Amygdala (tissue), 56 donors: ENCODE data around the gene KLRF2.
"Not testable (repeated sequence)": the region's sequence is repeated elsewhere in the genome, so short reads cannot be mapped to it uniquely, and the experiment has no call there.

ENCODE experiments used
- DNase-seq, 56 donors: peaks; one replicate each; lab custom pipeline; 2025; lab: John Stamatoyannopoulos, UW

Gene KLRF2, protein sequence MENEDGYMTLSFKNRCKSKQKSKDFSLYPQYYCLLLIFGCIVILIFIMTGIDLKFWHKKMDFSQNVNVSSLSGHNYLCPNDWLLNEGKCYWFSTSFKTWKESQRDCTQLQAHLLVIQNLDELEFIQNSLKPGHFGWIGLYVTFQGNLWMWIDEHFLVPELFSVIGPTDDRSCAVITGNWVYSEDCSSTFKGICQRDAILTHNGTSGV

DNA sequence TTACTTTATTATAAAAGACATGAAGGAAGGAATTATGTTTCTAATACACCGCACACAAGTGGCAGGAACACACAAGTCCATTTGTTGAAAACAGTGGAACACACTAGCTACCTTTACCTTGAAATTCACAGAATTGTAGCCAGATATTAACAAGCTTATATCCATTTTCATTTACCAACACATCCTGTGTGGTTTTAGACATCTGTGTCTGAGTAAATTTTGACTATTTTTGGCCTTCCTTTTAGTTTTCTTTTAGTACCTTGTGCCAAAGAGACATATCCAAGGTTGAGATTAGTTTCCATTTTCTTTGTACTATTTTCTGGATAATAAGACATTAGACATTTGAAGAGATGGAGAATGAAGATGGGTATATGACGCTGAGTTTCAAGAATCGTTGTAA, at the start of gene KLRF2:
KLRF2 (plus strand) TSS at position 244 of the 400 bp plus-strand sequence; CDS start at position 351, 107 bp downstream.
- no peak for DNase-seq

DNA sequence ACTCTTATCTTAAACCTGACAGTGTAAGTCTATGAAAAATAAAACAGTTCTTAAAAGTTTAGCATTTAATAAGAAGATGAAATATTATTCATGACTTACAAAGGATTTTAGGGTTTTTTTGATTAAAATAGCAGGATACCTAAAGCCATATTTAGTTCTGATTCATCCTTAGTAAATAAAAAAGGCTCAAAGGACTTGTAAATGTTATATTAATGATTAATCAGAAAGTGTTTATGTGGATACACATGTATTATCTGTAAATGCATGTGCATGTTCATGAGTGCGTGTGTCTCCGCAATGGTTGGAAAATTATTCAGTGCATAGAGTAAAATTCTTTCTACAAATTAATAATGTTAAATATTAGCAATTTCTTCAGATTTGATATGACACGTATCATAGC, 49.6 kb upstream of the KLRF2 start:
- DNase-seq: no peak

DNA sequence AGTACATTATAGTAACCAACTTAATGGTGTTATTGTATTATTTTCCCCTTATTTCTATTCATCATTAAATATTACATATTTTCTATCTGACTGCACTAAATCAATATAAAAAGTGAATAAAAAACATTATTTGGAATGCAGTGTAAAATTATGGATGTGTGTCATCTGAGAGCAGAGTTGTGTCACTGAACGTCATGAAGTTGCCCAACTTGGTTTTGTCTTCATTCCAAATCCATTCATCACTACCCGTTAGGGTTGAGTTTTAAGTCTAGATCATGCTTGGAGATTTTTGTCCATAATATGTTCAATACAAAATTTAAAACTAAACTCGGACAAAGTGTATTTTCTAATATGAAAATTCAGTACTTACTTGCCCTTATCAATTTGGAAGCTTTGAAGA, 37.9 kb upstream of the KLRF2 start:
- no peak for DNase-seq

DNA sequence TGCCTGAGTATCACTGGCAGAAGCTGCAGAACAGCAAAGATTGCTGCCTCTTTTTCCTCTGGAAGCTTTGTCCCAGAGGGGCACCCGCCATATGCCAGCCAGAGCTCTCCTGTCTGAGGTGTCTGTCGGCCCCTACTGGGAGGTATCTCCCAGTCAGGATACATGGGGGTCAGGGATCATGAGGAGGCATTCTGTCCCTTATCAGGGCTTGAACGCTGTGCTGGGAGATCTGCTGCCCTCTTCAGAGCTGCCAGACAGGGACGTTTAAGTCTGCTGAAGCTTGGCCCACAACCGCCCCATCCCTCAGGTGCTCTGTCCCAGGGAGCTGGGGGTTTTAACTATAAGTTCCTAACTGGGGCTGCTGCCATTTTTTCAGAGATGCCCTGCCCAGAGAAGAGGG, 32.4 kb upstream of the KLRF2 start:
- no peak for DNase-seq

DNA sequence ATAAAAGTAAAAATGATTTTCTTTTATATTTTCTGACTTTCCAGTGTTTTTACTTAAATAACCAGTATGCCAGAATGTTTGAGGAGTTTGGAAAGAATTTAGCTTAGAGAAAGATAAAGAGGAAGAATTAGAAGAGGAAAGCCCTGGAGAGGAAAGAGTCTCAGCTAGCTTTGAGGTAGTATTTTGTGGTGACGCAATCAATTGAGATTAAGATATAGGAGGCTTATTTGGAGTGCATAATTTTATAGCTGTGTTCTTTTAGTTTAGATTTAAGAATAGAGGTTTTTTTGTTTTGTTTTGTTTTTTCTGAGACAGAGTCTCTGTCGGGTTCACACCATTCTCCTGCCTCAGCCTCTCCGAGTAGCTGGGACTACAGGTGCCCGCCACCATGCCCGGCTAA, 30.2 kb upstream of the KLRF2 start:
- DNase-seq: no peak

DNA sequence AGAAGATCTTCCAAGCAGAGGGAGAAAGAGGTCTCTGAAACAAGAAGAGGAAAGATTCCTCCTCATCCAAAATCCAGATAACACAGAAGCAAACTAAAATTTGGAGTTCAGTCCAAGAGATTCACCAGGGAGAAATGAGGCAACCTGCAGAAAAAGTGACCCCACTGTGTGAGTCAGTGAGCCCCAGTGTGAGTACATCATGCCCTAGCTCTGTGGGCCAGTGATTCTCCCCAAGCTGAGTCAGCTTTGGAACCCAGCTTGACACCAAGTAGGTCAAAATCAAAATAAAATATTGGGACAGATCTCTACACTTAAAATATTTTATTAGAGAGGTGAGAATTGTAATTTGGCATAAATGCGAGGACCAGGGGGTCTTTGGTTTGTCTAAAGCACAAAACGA, 29.4 kb upstream of the KLRF2 start:
- no peak for DNase-seq

DNA sequence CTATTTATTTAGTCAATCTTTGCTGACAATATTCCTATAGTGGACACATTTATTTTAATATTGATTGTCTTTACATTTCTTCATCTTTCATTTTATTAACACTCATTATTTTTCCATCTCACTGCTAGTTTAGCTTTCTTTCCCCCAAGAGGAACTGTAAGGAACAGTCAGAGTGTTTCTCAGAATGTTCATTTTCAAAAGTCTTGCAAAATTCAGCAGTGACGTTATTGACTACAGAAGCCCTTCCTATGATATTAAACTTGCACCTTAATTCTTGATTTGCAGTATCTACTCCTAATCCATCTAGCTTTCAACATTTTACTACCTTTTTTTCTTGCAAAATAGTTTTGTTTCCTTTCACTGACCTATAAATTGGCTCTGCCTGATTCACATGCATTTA, 25.1 kb upstream of the KLRF2 start:
- DNase-seq: no peak

DNA sequence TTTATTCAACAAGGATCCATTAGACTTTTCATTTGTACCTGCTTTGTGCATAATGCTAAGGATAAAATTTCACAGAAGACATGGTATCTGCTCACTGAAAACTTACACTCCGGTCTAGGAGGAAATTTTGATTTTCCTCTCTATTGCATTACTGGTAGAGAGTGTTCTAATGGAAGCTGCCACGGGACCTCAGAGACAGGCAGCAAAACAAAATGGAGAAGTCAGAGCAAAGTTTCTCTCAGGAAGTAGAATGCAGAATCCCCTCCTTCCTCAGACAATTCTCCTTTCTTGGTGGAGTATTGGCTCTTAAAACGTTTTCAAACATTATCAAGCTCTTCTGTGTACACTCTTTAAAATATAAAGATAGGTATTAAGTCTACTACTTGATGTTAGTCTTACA, 24.4 kb upstream of the KLRF2 start:
- no peak for DNase-seq

DNA sequence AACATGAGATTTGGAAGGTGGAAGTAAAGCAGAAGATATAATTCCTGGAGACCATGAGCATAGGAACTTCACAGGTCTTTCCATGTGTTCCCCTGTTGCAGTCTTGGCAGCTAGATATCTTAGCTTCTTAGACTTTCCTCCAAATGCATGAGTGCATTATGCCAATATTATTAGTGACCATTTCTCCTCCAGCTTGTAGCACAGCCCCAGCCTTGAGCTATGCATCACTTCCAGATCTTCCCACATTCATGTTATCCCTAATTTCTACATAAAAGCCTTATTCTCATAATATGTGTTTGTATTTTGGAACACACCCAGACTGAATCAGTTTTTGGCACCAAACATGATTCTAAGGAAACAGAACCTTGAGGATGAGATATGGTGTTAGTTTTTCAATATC, 23.2 kb upstream of the KLRF2 start:
- DNase-seq: no peak

DNA sequence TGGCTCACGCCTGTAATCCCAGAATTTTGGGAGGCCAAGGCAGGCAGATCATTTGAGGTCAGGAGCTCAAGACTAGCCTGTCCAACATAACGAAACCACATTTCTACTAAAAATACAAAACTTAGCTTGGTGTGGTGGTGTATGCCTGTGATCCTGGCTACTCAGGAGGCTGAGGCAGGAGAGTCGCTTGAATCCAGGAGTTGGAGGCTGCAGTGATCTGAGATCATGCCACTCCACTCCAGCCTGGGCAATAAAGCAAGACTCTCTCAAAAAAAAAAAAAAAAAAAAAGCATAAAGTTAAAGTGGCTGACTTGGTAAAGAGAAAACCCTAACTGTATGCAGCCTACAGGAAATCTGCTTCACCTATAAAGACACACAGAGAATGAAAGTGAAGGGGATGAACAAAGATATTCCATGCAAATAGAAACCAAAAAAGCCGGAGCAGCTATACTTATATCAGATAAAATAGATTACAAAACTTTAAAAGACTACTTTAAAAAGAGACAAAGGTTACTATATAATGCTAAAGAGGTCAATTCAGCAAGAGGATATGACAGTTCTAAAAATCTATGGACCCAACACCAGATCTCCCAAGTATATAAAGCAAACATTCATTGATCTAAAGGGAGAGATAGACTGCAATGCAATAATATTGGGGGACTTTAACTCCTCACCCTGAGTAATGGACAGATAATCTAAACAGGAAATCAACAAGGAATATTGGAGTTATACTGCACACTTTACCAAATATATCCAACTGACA, 16.2 kb upstream of the KLRF2 start:
- no peak for DNase-seq

DNA sequence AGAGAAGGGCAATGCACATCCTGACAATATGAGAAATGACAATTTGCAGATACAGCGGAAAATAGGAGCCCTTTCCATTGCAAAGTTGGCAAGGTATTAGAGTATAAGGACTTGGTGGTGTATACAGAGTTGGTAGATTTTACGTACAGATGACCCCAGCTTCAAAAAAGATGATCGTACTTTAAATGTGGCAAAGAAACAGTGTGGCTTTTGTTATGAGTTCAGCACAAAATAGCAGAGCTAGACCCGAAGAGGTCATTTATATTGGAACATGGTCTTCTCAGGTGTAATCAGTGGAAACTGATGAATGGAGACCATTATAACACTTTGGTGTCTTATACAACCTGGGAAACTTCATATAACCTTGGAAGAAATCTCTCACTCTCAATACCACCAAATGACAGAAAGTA, 14.4 kb upstream of the KLRF2 start:
- DNase-seq: no peak

DNA sequence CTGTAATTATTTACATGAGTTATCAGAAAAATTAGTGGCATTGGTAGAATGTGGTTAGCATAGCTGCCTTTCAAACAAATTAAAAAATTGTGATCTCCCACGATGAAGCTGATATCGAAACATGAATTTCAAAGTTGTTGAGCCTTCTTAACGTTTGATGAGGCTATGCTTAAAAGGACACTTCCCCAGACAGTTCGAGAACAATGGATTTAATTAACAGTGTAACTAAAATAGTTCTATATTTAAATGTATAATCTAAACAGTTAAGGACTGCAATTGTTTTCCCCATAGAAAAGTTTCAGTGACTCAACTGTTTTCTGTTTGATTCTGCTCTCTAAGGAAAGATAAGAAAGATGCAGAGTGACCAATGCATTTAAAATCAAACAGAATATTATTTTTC, 13.8 kb upstream of the KLRF2 start:
- DNase-seq: no peak

DNA sequence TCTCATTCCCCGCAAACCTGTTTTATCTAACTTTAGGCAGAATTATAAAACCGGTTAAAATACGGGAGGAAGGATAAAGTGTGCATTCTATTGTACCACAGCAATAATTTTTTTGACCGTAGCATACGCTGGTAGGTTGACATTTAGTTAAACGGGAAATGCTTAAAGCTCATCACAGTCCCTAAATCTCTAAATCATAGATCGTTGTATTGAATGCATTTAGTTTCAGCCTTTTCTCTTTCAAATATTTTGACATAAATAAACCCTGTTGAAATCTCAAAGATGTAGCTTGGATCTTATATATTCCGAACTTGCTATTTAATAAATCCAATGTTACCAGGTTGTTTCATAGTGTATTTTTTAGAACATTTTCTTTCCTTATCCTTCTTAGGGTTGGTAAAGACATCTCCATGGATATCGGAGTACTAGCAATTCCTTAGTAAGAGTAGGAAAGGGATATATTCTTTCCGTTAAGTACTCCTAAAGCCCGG, 12.9 kb upstream of the KLRF2 start:
- no peak for DNase-seq

DNA sequence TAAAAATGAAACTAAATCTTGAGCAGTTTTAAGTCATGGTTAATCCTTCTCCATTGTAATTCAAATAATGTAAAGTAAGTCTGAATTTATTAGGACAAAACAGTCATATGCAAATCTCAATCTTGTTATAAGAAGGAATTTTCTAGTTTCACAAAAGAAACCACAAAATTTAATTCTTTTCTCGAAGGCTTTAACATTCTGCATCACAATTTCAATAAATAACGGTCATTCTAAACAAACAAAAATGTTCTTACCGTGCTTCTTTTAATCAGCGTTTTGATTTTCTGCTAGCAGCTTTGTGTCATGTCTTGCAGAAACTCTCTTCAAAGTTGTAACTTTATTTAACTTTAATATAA, 12.4 kb upstream of the KLRF2 start:
- no peak for DNase-seq

DNA sequence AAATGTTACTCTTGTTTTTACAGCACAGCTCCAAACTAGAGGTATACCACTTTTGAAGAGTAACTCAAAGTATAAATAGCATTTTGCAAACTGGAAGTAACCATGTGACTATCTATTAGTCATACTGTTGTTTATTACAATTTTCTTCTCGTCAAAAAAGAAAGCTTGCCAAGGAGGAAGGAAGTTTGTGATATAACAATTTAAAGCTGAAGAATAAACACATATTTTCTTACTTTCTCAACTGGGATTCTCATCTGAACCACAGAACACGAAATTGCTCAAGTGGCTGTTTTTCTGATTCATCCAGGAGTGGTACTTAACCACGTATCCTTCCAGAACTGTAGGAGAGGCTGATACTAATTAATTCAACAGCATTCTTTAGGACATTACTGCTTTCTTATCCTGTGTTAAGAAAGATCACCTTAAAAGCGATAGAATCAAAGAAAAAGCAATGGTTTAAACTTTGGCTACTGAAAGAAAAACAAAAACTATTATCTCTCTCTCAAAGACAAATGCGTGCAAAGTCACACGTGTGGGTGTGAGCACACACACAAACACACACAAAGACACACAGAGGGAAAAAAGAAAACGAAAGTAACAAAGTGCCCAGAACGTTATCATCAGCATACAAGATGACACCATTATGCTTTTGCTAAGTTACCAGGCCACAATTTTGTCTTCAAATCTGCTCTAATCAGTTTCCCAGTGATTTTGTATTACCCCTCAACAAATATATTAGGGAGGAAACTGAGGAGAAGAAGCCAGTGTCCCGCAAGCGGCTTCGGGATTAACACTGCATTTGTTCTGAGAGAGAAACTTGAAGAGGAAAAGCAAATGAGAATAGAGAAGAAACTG, 11.8 kb upstream of the KLRF2 start, which contains the start of gene CLEC2B:
CLEC2B (minus strand) TSS at position 48 of the 855 bp plus-strand sequence.
- peak in 1 of 56 donors; percentile 1 for DNase-seq

DNA sequence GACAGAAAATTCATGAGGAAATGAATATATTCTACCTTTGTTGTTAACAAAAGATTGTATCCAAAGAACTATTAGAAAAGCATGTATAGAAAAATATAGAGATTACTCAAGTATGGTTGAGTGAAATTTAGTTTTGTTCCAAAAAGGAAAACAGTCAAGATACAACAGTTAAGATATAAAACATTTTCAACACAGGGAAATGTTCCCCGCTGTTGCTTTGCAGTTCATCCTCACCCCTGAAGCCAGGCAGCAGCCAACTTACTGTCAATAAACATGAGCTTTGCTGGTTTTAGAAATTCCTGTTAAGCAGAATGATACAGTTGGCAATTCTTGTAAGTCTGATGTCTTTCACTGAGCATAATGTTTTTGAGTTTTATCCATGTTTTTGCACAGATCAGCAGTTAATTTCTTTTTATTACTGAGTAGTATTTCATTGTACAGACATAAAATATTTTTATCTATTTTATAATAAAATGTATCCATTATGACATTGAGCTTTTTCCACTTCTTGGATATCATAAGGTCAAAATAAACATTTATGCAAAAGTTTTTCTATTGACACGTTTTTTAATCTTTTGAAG, 10.9 kb upstream of the KLRF2 start:
- DNase-seq: no peak

DNA sequence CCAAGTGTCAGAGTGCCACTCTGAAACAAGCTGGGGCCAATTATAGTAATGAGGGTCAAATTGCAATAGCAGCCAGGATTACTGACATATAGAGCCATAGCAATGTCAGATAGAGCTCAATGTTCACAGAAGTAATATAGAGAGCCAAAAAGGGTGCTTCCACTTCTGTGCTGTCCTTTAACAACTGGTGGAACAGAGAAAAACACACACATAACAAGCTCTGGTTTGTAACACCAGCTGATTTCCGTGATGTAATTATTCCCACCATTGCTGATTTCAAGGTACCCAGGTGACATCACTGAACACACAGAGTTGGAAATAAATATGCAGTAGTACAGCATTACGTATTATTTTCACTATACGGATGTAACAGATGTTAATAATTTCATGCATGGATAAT, 9.1 kb upstream of the KLRF2 start:
- DNase-seq: no peak

DNA sequence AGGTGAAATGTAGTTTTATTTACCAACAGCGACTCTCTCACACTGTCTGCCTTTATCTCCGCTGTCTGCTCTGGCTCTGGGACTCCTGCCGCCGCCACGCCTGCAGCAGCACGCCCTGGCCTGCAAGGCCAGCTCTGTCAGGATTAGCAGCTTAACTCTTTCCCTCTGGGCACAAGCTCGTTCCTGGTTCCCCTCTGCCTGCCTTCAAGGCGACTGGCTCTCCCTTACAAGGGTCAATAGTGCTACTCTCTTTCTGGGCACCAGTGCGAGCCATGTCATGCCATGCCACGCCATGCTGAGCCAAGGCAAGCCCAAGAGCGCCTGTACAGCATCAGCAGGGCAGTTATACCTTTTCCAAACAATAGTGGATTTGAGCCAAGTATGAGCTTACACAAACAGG, 8.5 kb upstream of the KLRF2 start:
- DNase-seq: no peak

DNA sequence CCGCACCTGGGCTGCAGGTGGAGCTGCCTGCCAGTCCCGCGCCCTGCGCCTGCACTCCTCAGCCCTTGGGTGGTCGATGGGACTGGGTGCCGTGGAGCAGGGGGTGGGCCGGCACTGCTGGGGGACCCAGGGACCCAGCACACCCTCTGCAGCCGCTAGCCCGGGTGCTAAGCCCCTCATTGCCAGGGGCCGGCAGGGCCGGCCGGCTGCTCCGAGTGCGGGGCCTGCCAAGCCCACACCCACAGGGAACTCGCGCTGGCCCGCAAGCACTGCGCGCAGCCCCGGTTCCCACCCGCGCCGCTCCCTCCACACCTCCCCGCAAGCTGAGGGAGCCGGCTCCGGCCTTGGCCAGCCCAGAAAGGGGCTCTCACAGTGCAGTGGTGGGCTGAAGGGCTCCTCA, 5.2 kb upstream of the KLRF2 start:
- not testable (repeated sequence) for DNase-seq

DNA sequence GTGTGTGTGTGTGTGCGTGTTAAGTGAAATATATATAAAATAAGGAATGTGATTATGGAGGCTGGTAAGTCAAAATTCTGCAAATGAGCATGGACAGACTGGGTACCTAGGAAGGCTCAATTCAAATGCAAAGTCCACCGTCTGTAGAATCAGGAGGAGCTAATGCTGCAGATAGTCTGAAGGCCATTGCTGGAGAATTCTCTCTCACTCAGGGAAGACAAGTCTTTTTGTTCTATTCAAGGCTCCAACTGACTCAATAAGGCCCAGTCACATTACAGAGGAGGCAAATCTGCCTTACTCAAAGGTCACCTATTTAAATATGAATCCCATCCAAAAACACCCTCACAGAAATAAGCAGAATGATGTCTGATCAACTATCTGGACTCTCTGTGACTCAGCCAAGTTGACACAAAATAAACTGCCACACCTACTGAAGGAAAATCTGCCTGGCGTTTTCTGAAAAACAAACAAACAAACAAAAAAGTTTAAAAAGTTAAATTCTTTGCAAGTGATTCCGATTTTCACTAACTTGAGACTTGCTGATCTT, 684 bp upstream of the KLRF2 start:
- no peak for DNase-seq

DNA sequence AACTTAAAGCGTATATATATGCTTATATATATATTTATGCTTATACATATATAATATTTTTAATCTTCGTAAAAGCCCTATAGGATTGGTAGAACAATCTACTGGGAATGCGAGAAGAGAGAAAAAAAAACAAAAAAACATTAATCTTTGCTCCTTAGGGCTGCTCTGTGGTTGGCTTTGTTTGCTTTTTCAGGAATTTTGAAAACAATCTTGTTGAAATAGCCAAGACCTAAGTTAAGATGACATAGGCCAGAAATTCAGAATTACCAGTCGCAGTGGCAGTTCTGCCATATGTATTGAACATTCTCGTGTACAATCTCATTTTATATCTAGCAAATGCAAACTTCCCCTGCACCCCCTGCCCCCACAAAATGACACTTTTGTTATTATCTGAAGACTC, 699 bp downstream of the KLRF2 start:
- no peak for DNase-seq
